B cell (primary cell): ENCODE measurements around the gene PARVG.

Experiments used
- EZH2 ChIP-seq: IDR thresholded peaks from 2 replicates; pipeline ENCODE4 v1.6.1; 2012; ENCODE audit warnings: borderline replicate concordance, low read depth, mild to moderate bottlenecking, moderate library complexity, low read length; ENCODE audit not compliant: insufficient read depth, poor library complexity, severe bottlenecking
- TF ChIP-seq, protein P1 (sequence below): fragments of 200-600 bp; IDR thresholded peaks from one replicate; pipeline ENCODE4 v1.8.0; 2022; ENCODE audit warnings: antibody characterized with exemption, mild to moderate bottlenecking

DNA sequence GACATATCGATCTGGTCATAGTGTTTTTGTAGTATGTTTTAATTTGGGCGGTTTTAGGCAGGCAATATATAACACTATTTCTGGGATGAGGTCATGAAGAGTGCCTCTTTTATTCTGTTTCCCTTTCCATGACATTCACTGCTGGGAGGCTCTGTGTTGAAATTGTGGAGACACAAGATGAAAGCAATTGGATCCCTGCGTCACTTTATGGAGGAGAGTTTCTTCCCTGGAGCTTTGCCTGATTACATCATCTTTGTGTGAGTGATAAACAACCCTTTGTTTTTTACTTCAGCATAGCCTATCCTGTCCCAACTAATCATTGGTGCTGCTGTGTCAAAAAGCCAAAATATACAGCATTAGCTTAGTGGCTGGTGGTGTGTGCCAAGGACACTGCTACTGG is 48.6 kb downstream of the PARVG start:
- TF ChIP-seq, protein P1, sequence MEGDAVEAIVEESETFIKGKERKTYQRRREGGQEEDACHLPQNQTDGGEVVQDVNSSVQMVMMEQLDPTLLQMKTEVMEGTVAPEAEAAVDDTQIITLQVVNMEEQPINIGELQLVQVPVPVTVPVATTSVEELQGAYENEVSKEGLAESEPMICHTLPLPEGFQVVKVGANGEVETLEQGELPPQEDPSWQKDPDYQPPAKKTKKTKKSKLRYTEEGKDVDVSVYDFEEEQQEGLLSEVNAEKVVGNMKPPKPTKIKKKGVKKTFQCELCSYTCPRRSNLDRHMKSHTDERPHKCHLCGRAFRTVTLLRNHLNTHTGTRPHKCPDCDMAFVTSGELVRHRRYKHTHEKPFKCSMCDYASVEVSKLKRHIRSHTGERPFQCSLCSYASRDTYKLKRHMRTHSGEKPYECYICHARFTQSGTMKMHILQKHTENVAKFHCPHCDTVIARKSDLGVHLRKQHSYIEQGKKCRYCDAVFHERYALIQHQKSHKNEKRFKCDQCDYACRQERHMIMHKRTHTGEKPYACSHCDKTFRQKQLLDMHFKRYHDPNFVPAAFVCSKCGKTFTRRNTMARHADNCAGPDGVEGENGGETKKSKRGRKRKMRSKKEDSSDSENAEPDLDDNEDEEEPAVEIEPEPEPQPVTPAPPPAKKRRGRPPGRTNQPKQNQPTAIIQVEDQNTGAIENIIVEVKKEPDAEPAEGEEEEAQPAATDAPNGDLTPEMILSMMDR = no peak
- TF ChIP-seq EZH2 = no peak
